ENCODE measurements around the gene LCA5L. TPM values are rescaled to one million over a fixed set of nuclear protein-coding genes. Genes with fewer than 3 reads are reported as not detected.

Gene LCA5L
- total RNA-seq, 1 experiment from 2014 or later, result 0.46 TPM

DNA sequence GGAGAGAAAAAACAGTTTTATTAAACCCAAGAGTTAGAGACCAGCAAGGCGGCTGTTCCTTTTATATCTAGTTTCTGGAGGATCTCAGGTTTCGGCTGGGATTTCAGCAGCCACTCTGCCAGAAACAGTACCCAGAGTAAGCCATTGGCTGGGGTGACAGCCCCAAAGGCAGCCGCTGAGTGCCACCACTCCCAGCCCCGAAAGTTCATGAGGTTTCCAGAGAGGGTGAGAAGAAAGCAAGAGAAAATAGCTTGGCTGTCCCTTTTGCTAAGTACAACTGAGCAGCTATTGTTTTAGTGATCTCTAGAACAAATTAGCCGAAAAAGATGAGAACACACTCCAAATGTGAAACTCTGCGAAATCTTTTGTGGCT, 7.4 kb upstream of the LCA5L start:
- no peak overlapping the region for H2AFZ ChIP-seq (ENCODE audit: low read length)
- no peak overlapping the region for H2BK120ac ChIP-seq (ENCODE audit: low read depth, low read length, poor library complexity, severe bottlenecking)
- no peaks in the 10 kb centered on the region for H3K79me1 ChIP-seq (ENCODE audit: insufficient read depth, low read depth, low read length, poor library complexity, severe bottlenecking)
- no peak overlapping the region for H3K18ac ChIP-seq (ENCODE audit: insufficient read length, low read depth, low read length)
- H4K20me1 ChIP-seq (ENCODE audit: control insufficient read depth, insufficient read depth, insufficient read length), result no peaks in the 10 kb centered on the region
- H3K23me2 ChIP-seq (ENCODE audit: insufficient read length, low read depth, low read length, poor library complexity, severe bottlenecking), result no peaks in the 10 kb centered on the region
- no peak overlapping the region for H3K14ac ChIP-seq (ENCODE audit: insufficient read depth, low read length)
- no peak overlapping the region for H2BK5ac ChIP-seq (ENCODE audit: insufficient read length, low read length)
- no peak overlapping the region for H3K9ac ChIP-seq (ENCODE audit: extremely low read depth, insufficient read length, low read length)
- no peak overlapping the region for H4K5ac ChIP-seq (ENCODE audit: insufficient read length, low read depth, low read length)
- no peak overlapping the region for H4K91ac ChIP-seq (ENCODE audit: insufficient read length, low read depth, low read length)
- peaks cover 4% of the 10 kb centered on the region; the same call in 1 of the 2 replicates for H3K4me1 ChIP-seq (ENCODE audit: insufficient read depth, low read length)
- H3K4ac ChIP-seq (ENCODE audit: low read depth, low read length), result no peak overlapping the region
- H3K27me3 ChIP-seq (ENCODE audit: insufficient read depth, low read length), result no peaks in the 10 kb centered on the region
- no peak overlapping the region for H3K4me2 ChIP-seq (ENCODE audit: insufficient read depth, insufficient read length, low read length)
- DNase-seq, result no peak
- H3K27ac ChIP-seq (ENCODE audit: insufficient read length, low read depth, low read length), result no peak overlapping the region
- Mint-ChIP-seq H3K27me3 (ENCODE audit: low read depth) (peaks cover 1% of the 10 kb centered on the region; the same call in 1 of the 2 replicates), H3K36me3 (ENCODE audit: insufficient read depth in 1 of 3, low read depth in 3 of 3) (no peaks in the 10 kb centered on the region), H3K4me1 (peaks cover 20 to 40% of the 10 kb centered on the region in 2 experiments), H3K27ac (peak overlapping the region in 1 of 3 experiments; percentile 83; a peak in 2 of 7 replicates), H3K9me3 (no peaks in the 10 kb centered on the region), H3K4me3 (no peak overlapping the region)
- H2AK5ac ChIP-seq (ENCODE audit: insufficient read length, low read length), result no peak overlapping the region
- no peak overlapping the region for H4K8ac ChIP-seq (replicated peaks; ENCODE audit: insufficient read length, low read depth, low read length)
- no peak overlapping the region for H3K56ac ChIP-seq (ENCODE audit: insufficient read length, low read depth, low read length)
- TF ChIP-seq, protein P1, sequence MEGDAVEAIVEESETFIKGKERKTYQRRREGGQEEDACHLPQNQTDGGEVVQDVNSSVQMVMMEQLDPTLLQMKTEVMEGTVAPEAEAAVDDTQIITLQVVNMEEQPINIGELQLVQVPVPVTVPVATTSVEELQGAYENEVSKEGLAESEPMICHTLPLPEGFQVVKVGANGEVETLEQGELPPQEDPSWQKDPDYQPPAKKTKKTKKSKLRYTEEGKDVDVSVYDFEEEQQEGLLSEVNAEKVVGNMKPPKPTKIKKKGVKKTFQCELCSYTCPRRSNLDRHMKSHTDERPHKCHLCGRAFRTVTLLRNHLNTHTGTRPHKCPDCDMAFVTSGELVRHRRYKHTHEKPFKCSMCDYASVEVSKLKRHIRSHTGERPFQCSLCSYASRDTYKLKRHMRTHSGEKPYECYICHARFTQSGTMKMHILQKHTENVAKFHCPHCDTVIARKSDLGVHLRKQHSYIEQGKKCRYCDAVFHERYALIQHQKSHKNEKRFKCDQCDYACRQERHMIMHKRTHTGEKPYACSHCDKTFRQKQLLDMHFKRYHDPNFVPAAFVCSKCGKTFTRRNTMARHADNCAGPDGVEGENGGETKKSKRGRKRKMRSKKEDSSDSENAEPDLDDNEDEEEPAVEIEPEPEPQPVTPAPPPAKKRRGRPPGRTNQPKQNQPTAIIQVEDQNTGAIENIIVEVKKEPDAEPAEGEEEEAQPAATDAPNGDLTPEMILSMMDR (conservative IDR thresholded peaks at IDR 0.05), result no peak
- no peak overlapping the region for H3K23ac ChIP-seq (ENCODE audit: insufficient read length, low read depth, low read length)
- H2BK20ac ChIP-seq (ENCODE audit: low read depth, low read length, poor library complexity, severe bottlenecking), result no peak overlapping the region
- no peak overlapping the region for H2BK12ac ChIP-seq (ENCODE audit: insufficient read length, low read depth, low read length)
- no peak overlapping the region for H3T11ph ChIP-seq (ENCODE audit: low read length)
- H2BK15ac ChIP-seq (ENCODE audit: low read depth, low read length), result no peak overlapping the region
- H3K9me3 ChIP-seq (ENCODE audit: control insufficient read depth, low read depth, low read length), result no peaks in the 10 kb centered on the region
- H3K79me2 ChIP-seq (ENCODE audit: insufficient read depth, low read length), result no peaks in the 10 kb centered on the region
- WGBS (ENCODE audit: extremely low coverage, insufficient read length, low lambda C conversion rate), result no CpG with 5 or more reads among the region's 6 CpGs

All from H9 (cell line).